Measurements from ENCODE around the gene SHQ1.

The SHQ1 gene

GRCh38 chr3:72818905-72819304 is 29.3 kb downstream of the SHQ1 start:
- H3K27ac Mint-ChIP-seq, result no peak overlapping the region
- peak; percentile 54 for ATAC-seq
- H3K4me1 Mint-ChIP-seq, result peaks cover 25% of the 10 kb centered on the region
- no peaks in the 10 kb centered on the region for H3K27me3 Mint-ChIP-seq
- H3K4me3 Mint-ChIP-seq, result no peak overlapping the region
- DNase-seq, result peak in 1 of 2 donors; percentile 32
- H3K9me3 Mint-ChIP-seq, result no peaks in the 10 kb centered on the region

GRCh38 chr3:72818092-72818773 is 30.0 kb downstream of the SHQ1 start:
- H3K27ac Mint-ChIP-seq, result peak overlapping the region; percentile 59 to 71
- no peak overlapping the region for H3K4me3 Mint-ChIP-seq

GRCh38 chr3:72816862-72817355 is 31.3 kb downstream of the SHQ1 start:
- ATAC-seq (peak; percentile 98), DNase-seq (peak; percentile 21 to 73)
- no peaks in the 10 kb centered on the region for H3K9me3 Mint-ChIP-seq
- H3K4me1 Mint-ChIP-seq, result peaks cover 25% of the 10 kb centered on the region
- H3K27ac Mint-ChIP-seq, result no peak overlapping the region
- no peak overlapping the region for H3K4me3 Mint-ChIP-seq
- H3K27me3 Mint-ChIP-seq, result no peaks in the 10 kb centered on the region

More at GRCh38 chr3:72818092-72818773, 30.0 kb downstream of the SHQ1 start:
- DNase-seq (no peak), ATAC-seq (no peak)
- no peaks in the 10 kb centered on the region for H3K9me3 Mint-ChIP-seq
- no peaks in the 10 kb centered on the region for H3K27me3 Mint-ChIP-seq
- peaks cover 25% of the 10 kb centered on the region for H3K4me1 Mint-ChIP-seq

- no peak for ATAC-seq
- no peak for DNase-seq
- Mint-ChIP-seq H3K4me1 (peaks cover 28% of the 10 kb centered on the region), H3K4me3 (no peak overlapping the region), H3K27ac (no peak overlapping the region), H3K27me3 (no peaks in the 10 kb centered on the region), H3K9me3 (no peaks in the 10 kb centered on the region)
Measured at GRCh38 chr3:72814308-72814707, 33.9 kb downstream of the SHQ1 start.

- Mint-ChIP-seq H3K4me1 (peaks cover 15% of the 10 kb centered on the region), H3K4me3 (no peak overlapping the region), H3K27me3 (no peaks in the 10 kb centered on the region), H3K27ac (no peak overlapping the region), H3K9me3 (no peaks in the 10 kb centered on the region)
- ATAC-seq, result no peak
- no peak for DNase-seq
Measured at GRCh38 chr3:72812201-72812600, 36.0 kb downstream of the SHQ1 start.

GRCh38 chr3:72811571-72811970 is 36.7 kb downstream of the SHQ1 start:
- Mint-ChIP-seq H3K4me1 (peaks cover 9% of the 10 kb centered on the region), H3K27me3 (no peaks in the 10 kb centered on the region), H3K4me3 (no peak overlapping the region), H3K9me3 (no peaks in the 10 kb centered on the region), H3K27ac (no peak overlapping the region)
- DNase-seq (no peak), ATAC-seq (no peak)

- DNase-seq (no peak), ATAC-seq (no peak)
- no peak overlapping the region for H3K4me3 Mint-ChIP-seq
- H3K4me1 Mint-ChIP-seq, result peaks cover 4% of the 10 kb centered on the region
- no peaks in the 10 kb centered on the region for H3K9me3 Mint-ChIP-seq
- no peaks in the 10 kb centered on the region for H3K27me3 Mint-ChIP-seq
- H3K27ac Mint-ChIP-seq, result no peak overlapping the region
Measured at GRCh38 chr3:72810659-72811434, 37.4 kb downstream of the SHQ1 start.

- no peak overlapping the region for H3K27ac Mint-ChIP-seq
- H3K27me3 Mint-ChIP-seq, result no peaks in the 10 kb centered on the region
- no peaks in the 10 kb centered on the region for H3K9me3 Mint-ChIP-seq
Measured at GRCh38 chr3:72810063-72810462, 38.2 kb downstream of the SHQ1 start.

GRCh38 chr3:72804361-72804760 is 43.9 kb downstream of the SHQ1 start:
- Mint-ChIP-seq H3K9me3 (no peaks in the 10 kb centered on the region), H3K4me1 (peaks cover 26% of the 10 kb centered on the region), H3K27me3 (no peaks in the 10 kb centered on the region), H3K27ac (no peak overlapping the region), H3K4me3 (no peak overlapping the region)
- ATAC-seq (no peak), DNase-seq (no peak)

More at GRCh38 chr3:72810063-72810462, 38.2 kb downstream of the SHQ1 start:
- DNase-seq (no peak), ATAC-seq (no peak)
- Mint-ChIP-seq H3K4me3 (no peak overlapping the region), H3K4me1 (peaks cover 4% of the 10 kb centered on the region)

GRCh38 chr3:72803573-72803972 is 44.7 kb downstream of the SHQ1 start:
- no peak overlapping the region for H3K27ac Mint-ChIP-seq
- H3K27me3 Mint-ChIP-seq, result no peaks in the 10 kb centered on the region
- no peaks in the 10 kb centered on the region for H3K9me3 Mint-ChIP-seq
- DNase-seq (no peak), ATAC-seq (no peak)
- peaks cover 26% of the 10 kb centered on the region for H3K4me1 Mint-ChIP-seq
- no peak overlapping the region for H3K4me3 Mint-ChIP-seq

- H3K4me3 Mint-ChIP-seq, result no peak overlapping the region
- no peaks in the 10 kb centered on the region for H3K9me3 Mint-ChIP-seq
- H3K27me3 Mint-ChIP-seq, result no peaks in the 10 kb centered on the region
- H3K4me1 Mint-ChIP-seq, result peaks cover 26% of the 10 kb centered on the region
- H3K27ac Mint-ChIP-seq, result peak overlapping the region in 1 of 2 donors; percentile 33
- ATAC-seq (no peak), DNase-seq (no peak)
Measured at GRCh38 chr3:72802001-72802400, 46.2 kb downstream of the SHQ1 start.

GRCh38 chr3:72800869-72801268 is 47.4 kb downstream of the SHQ1 start:
- peaks cover 26% of the 10 kb centered on the region for H3K4me1 Mint-ChIP-seq
- DNase-seq (no peak), ATAC-seq (peak; percentile 80)
- H3K9me3 Mint-ChIP-seq, result no peaks in the 10 kb centered on the region
- peak overlapping the region; percentile 18 to 31 for H3K4me3 Mint-ChIP-seq
- no peaks in the 10 kb centered on the region for H3K27me3 Mint-ChIP-seq
- peak overlapping the region in 1 of 2 donors; percentile 78 for H3K27ac Mint-ChIP-seq

- Mint-ChIP-seq H3K9me3 (no peaks in the 10 kb centered on the region), H3K4me3 (no peak overlapping the region), H3K27me3 (no peaks in the 10 kb centered on the region)
Measured at GRCh38 chr3:72798552-72799195, 49.6 kb downstream of the SHQ1 start.

GRCh38 chr3:72797773-72798543 is 50.3 kb downstream of the SHQ1 start:
- Mint-ChIP-seq H3K27me3 (no peaks in the 10 kb centered on the region), H3K27ac (no peak overlapping the region), H3K9me3 (no peaks in the 10 kb centered on the region), H3K4me1 (peaks cover 34% of the 10 kb centered on the region), H3K4me3 (no peak overlapping the region)
- no peak for DNase-seq
- ATAC-seq, result no peak

More at GRCh38 chr3:72798552-72799195, 49.6 kb downstream of the SHQ1 start:
- H3K27ac Mint-ChIP-seq, result no peak overlapping the region
- DNase-seq (no peak), ATAC-seq (no peak)
- peaks cover 34% of the 10 kb centered on the region for H3K4me1 Mint-ChIP-seq

GRCh38 chr3:72794079-72794478 is 54.2 kb downstream of the SHQ1 start:
- H3K27ac Mint-ChIP-seq, result no peak overlapping the region
- no peak for DNase-seq
- H3K9me3 Mint-ChIP-seq, result no peaks in the 10 kb centered on the region

More at GRCh38 chr3:72794079-72794478, 54.2 kb downstream of the SHQ1 start:
- Mint-ChIP-seq H3K27me3 (no peaks in the 10 kb centered on the region), H3K4me3 (no peak overlapping the region), H3K4me1 (peaks cover 17% of the 10 kb centered on the region)
- ATAC-seq, result no peak
